Neural cell (in vitro differentiated cells): Measurements from ENCODE around the gene POU6F2. TPM values are rescaled to one million over a fixed set of nuclear protein-coding genes. Genes with fewer than 3 reads are reported as not detected.

ENCODE experiments used
- H2AFZ ChIP-seq: fragments of 200-600, 300-800 bp; sonication (generic), shearing (Covaris generic); 2 replicates; pipeline ENCODE4 v1.6.0; 2014; ENCODE audit warnings: low read depth, mild to moderate bottlenecking, antibody characterized with exemption, low read length, moderate library complexity
- H3F3A ChIP-seq: fragments of 200-600 bp; shearing (Covaris generic); 2 replicates; pipeline ENCODE4 v1.6.1; 2016; ENCODE audit warnings: mild to moderate bottlenecking, moderate library complexity, mixed read lengths, antibody characterized with exemption, low read length; ENCODE audit not compliant: insufficient read depth, poor library complexity, severe bottlenecking
- H3K27ac ChIP-seq: fragments of 200-600, 300-800 bp; sonication (generic), shearing (Covaris generic); 2 replicates; pipeline ENCODE4 v1.5.1; 2014; ENCODE audit warnings: mild to moderate bottlenecking, low read length, moderate library complexity
- H3K27me3 ChIP-seq: fragments of 300-800, 200-600 bp; sonication (generic), shearing (Covaris generic); 2 replicates; pipeline ENCODE4 v1.6.0; 2014; ENCODE audit warnings: mild to moderate bottlenecking, low read depth, low read length, moderate library complexity; ENCODE audit not compliant: insufficient read depth
- H3K36me3 ChIP-seq: fragments of 300-800, 200-600 bp; sonication (generic), shearing (Covaris generic); 2 replicates; pipeline ENCODE4 v1.5.1; 2014; ENCODE audit warnings: mild to moderate bottlenecking, antibody characterized with exemption, low read length, moderate library complexity; ENCODE audit not compliant: insufficient read depth
- H3K4me2 ChIP-seq: fragments of 300-800, 200-600 bp; sonication (generic), shearing (Covaris generic); 2 replicates; pipeline ENCODE4 v1.6.0; 2014; ENCODE audit warnings: mild to moderate bottlenecking, low read length
- H3K4me3 ChIP-seq: fragments of 300-800, 200-600 bp; sonication (generic), shearing (Covaris generic); 2 replicates; pipeline ENCODE4 v1.5.1; 2014; ENCODE audit warnings: mild to moderate bottlenecking, low read length, moderate library complexity
- H3K79me2 ChIP-seq: fragments of 200-600 bp; shearing (Covaris generic); replicated peaks from 2 replicates; pipeline ENCODE4 v1.6.0; 2014; ENCODE audit warnings: mild to moderate bottlenecking, low read length, moderate library complexity; ENCODE audit not compliant: insufficient read depth
- H3K9ac ChIP-seq: fragments of 300-800, 200-600 bp; sonication (generic), shearing (Covaris generic); 2 replicates; pipeline ENCODE4 v1.6.1; 2016; ENCODE audit warnings: mild to moderate bottlenecking, low read length, mixed read lengths
- H3K9me2 ChIP-seq: fragments of 200-600 bp; shearing (Covaris generic); 2 replicates; pipeline ENCODE4 v1.6.1; 2016; ENCODE audit warnings: mild to moderate bottlenecking, low read length, mixed read lengths; ENCODE audit not compliant: insufficient read depth
- H3K9me3 ChIP-seq: fragments of 200-600, 300-800 bp; sonication (generic), shearing (Covaris generic); 2 replicates; pipeline ENCODE4 v1.6.1; 2016; ENCODE audit warnings: mild to moderate bottlenecking, mixed run types, low read length, moderate library complexity, mixed read lengths
- H4K20me1 ChIP-seq: fragments of 200-600 bp; shearing (Covaris generic); 2 replicates; pipeline ENCODE4 v1.6.1; 2016; ENCODE audit warnings: mild to moderate bottlenecking, mixed run types; ENCODE audit not compliant: insufficient read depth
- CTCF ChIP-seq: fragments of 450-650 bp; IDR thresholded peaks from 2 replicates; pipeline ENCODE4 v1.5.1; 2014; ENCODE audit warnings: antibody characterized with exemption, mild to moderate bottlenecking, moderate library complexity; ENCODE audit not compliant: poor library complexity, severe bottlenecking
- EP300 ChIP-seq: fragments of 450-650 bp; conservative IDR thresholded peaks from 2 replicates; pipeline ENCODE4 v1.6.1; 2014; ENCODE audit warnings: antibody characterized with exemption, mild to moderate bottlenecking, moderate library complexity; ENCODE audit not compliant: poor library complexity, severe bottlenecking
- EZH2 ChIP-seq: fragments of 200-600, 300-800 bp; shearing (Covaris generic), sonication (generic); IDR thresholded peaks from 2 replicates; pipeline ENCODE4 v1.6.1; 2014; ENCODE audit warnings: antibody characterized with exemption, low read length, borderline replicate concordance, mild to moderate bottlenecking; ENCODE audit not compliant: insufficient read depth, poor library complexity, severe bottlenecking
- MXI1 ChIP-seq: fragments of 450-650 bp; conservative IDR thresholded peaks from 2 replicates; pipeline ENCODE4 v1.6.1; 2014; ENCODE audit warnings: antibody characterized with exemption, mild to moderate bottlenecking; ENCODE audit not compliant: poor library complexity, severe bottlenecking
- POLR2AphosphoS5 ChIP-seq: IDR thresholded peaks from 2 replicates; pipeline ENCODE4 v1.6.1; 2012
- RAD21 ChIP-seq: fragments of 450-650 bp; conservative IDR thresholded peaks from 2 replicates; pipeline ENCODE4 v1.6.1; 2014; ENCODE audit warnings: antibody characterized with exemption, mild to moderate bottlenecking, moderate library complexity
- REST ChIP-seq: IDR thresholded peaks from 2 replicates; pipeline ENCODE4 v1.6.1; 2012; ENCODE audit warnings: borderline replicate concordance
- SMC3 ChIP-seq: fragments of 450-650 bp; conservative IDR thresholded peaks from 2 replicates; pipeline ENCODE4 v1.6.1; 2014; ENCODE audit warnings: antibody characterized with exemption, mild to moderate bottlenecking, moderate library complexity; ENCODE audit not compliant: poor library complexity
- TAF1 ChIP-seq: IDR thresholded peaks from 2 replicates; pipeline ENCODE4 v1.6.1; 2012; ENCODE audit warnings: low read depth
- polyA plus RNA-seq: library from polyadenylated mRNA; depleted of rRNA; stranded (reverse); fragments of >200 nt; gene quantifications from 2 replicates; pipeline ENCODE4 v1.2.3, GENCODE V29; 2014

The POU6F2 gene
- polyA plus RNA-seq, 1 donor from 2014 or later: 2.8 TPM

GRCh38 chr7:39375047-39375873, 397.6 kb downstream of the POU6F2 start:
- Histone ChIP-seq H3K79me2 (no peaks in the 10 kb centered on the region), H3K9me3 (no peaks in the 10 kb centered on the region), H4K20me1 (no peaks in the 10 kb centered on the region), H3K27ac (no peak overlapping the region), H3K4me2 (no peak overlapping the region), H3K27me3 (no peaks in the 10 kb centered on the region), H3K4me3 (no peak overlapping the region), H3K36me3 (no peaks in the 10 kb centered on the region), H2AFZ (no peak overlapping the region), H3K9me2 (no peaks in the 10 kb centered on the region), H3F3A (no peaks in the 10 kb centered on the region), H3K9ac (no peak overlapping the region)
- no peak for TF ChIP-seq REST
- TF ChIP-seq SMC3: no peak
- no peak for TF ChIP-seq MXI1
- TF ChIP-seq EZH2: no peak
- no peak for TF ChIP-seq CTCF
- no peak for TF ChIP-seq RAD21
- TF ChIP-seq EP300: no peak
- no peak for TF ChIP-seq POLR2AphosphoS5
- TF ChIP-seq TAF1: no peak

GRCh38 chr7:39375874-39376190, 398.1 kb downstream of the POU6F2 start:
- Histone ChIP-seq H3K9me3 (no peaks in the 10 kb centered on the region), H3K4me3 (no peak overlapping the region)

More at GRCh38 chr7:39375874-39376190, 398.1 kb downstream of the POU6F2 start:
- Histone ChIP-seq H3K36me3 (no peaks in the 10 kb centered on the region), H3K27me3 (no peaks in the 10 kb centered on the region), H3K27ac (no peak overlapping the region), H4K20me1 (no peaks in the 10 kb centered on the region), H3K9me2 (no peaks in the 10 kb centered on the region), H3F3A (no peaks in the 10 kb centered on the region), H2AFZ (no peak overlapping the region), H3K4me2 (no peak overlapping the region), H3K9ac (no peak overlapping the region), H3K79me2 (no peaks in the 10 kb centered on the region)
- TF ChIP-seq TAF1 (no peak), POLR2AphosphoS5 (no peak), EZH2 (no peak), MXI1 (no peak), RAD21 (no peak), SMC3 (no peak), REST (no peak), CTCF (no peak), EP300 (no peak)
